GM12872 (cell line): ENCODE results near the gene NEDD4L.

Experiments used
- CTCF ChIP-seq: IDR thresholded peaks from 3 replicates; pipeline ENCODE4 v1.5.1; 2011; ENCODE audit warnings: low read depth, mild to moderate bottlenecking, low read length, moderate library complexity; ENCODE audit not compliant: insufficient read depth

The NEDD4L gene

DNA sequence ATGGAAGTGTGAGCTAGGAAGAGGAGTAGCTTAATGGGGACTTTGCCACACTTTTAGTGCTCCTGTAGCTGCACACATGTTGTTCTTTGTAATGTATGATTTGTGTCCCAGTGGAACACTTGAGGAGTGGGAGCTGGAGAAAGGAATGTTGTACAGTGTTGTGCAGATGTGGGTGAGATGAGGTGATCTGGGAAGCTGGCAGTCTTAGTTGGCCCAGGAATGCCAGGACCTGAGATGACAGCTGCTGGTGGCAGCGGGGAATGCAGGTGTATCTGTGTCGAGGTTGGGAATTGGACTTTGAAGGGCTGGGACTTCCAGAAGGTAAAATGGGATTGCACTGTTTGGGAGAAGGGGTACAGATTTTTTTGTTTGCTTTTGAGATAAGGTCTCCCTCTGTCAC is 23.6 kb downstream of the NEDD4L start:
- TF ChIP-seq CTCF: no peak

GRCh38 chr18:58069099-58069498 is 25.1 kb downstream of the NEDD4L start:
- no peak for TF ChIP-seq CTCF

- TF ChIP-seq CTCF: no peak
Observed at GRCh38 chr18:58069721-58070292, 25.8 kb downstream of the NEDD4L start.

DNA sequence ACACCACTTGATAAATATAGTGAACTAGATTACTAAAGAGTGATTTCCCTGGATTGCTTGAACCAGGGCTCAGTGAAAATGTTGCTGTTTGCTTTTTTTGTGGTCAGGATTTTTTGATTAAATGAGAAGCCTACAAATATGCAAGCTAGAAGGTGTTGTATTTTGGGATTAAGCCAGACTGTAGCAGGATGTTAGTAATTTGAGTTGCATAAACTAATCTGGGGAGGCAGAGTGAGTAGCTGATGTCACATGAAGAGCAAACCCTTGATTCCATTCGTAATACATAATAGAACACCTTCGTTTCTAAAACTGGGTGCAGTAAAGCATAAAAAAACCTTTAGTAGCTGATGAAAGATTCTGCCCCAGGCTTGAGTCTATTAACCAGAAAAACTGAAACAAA is 32.0 kb downstream of the NEDD4L start:
- TF ChIP-seq CTCF: no peak

- TF ChIP-seq CTCF: no peak
Observed at GRCh38 chr18:58077329-58077728, 33.3 kb downstream of the NEDD4L start.

GRCh38 chr18:58078889-58079573 is 35.0 kb downstream of the NEDD4L start:
- no peak for TF ChIP-seq CTCF

GRCh38 chr18:58080451-58080850 is 36.4 kb downstream of the NEDD4L start:
- TF ChIP-seq CTCF: no peak
